Type B pancreatic cell (in vitro differentiated cells): ENCODE results near the gene GRK5. TPM values are rescaled to one million over a fixed set of nuclear protein-coding genes. Genes with fewer than 3 reads are reported as not detected.

ENCODE experiments used
- DNase-seq: peaks from one replicate; pipeline ENCODE4 v3.0.0; 2021; ENCODE audit warnings: mixed read lengths; ENCODE audit not compliant: unreplicated experiment; ENCODE audit errors: extremely low spot score
- H3K27ac Mint-ChIP-seq: 2 replicates; pipeline ENCODE4 v1.8.0; 2021; ENCODE audit warnings: mild to moderate bottlenecking, mixed read lengths
- H3K27me3 Mint-ChIP-seq: 2 replicates; pipeline ENCODE4 v1.8.0; 2021; ENCODE audit warnings: mixed read lengths
- H3K36me3 Mint-ChIP-seq: 2 replicates; pipeline ENCODE4 v1.8.0; 2021; ENCODE audit warnings: mixed read lengths
- H3K4me1 Mint-ChIP-seq: one replicate; pipeline ENCODE4 v1.8.0; 2021; ENCODE audit warnings: mixed read lengths; ENCODE audit not compliant: unreplicated experiment
- H3K4me3 Mint-ChIP-seq: 2 replicates; pipeline ENCODE4 v1.8.0; 2021; ENCODE audit warnings: mild to moderate bottlenecking, mixed read lengths
- H3K9me3 Mint-ChIP-seq: 2 replicates; pipeline ENCODE4 v1.8.0; 2021; ENCODE audit warnings: mixed read lengths
- CTCF ChIP-seq: fragments of 200-600 bp; sonication (generic); conservative IDR thresholded peaks from 2 replicates; pipeline ENCODE4 v1.5.0; 2021; ENCODE audit warnings: antibody characterized with exemption, mild to moderate bottlenecking
- total RNA-seq: library from RNA; stranded (reverse); gene quantifications from 2 replicates; pipeline ENCODE4 v1.2.1, GENCODE V29; 2021; ENCODE audit warnings: low replicate concordance

Gene GRK5
- total RNA-seq, 1 donor from 2014 or later = 24.8 TPM

GRCh38 chr10:119452396-119452795 is 245.0 kb downstream of the GRK5 start:
- Mint-ChIP-seq H3K27ac (no peak overlapping the region), H3K4me1 (peaks cover 6% of the 10 kb centered on the region), H3K36me3 (no peaks in the 10 kb centered on the region), H3K4me3 (no peak overlapping the region), H3K27me3 (no peaks in the 10 kb centered on the region), H3K9me3 (no peaks in the 10 kb centered on the region)
- no peak for TF ChIP-seq CTCF
- no peak for DNase-seq

GRCh38 chr10:119453313-119453712 is 245.9 kb downstream of the GRK5 start:
- DNase-seq = no peak
- no peaks in the 10 kb centered on the region for H3K27me3 Mint-ChIP-seq
- peaks cover 6% of the 10 kb centered on the region for H3K4me1 Mint-ChIP-seq
- no peaks in the 10 kb centered on the region for H3K9me3 Mint-ChIP-seq
- no peak overlapping the region for H3K4me3 Mint-ChIP-seq
- H3K27ac Mint-ChIP-seq = no peak overlapping the region
- no peaks in the 10 kb centered on the region for H3K36me3 Mint-ChIP-seq
- TF ChIP-seq CTCF = no peak

- H3K36me3 Mint-ChIP-seq = no peaks in the 10 kb centered on the region
- no peak overlapping the region for H3K4me3 Mint-ChIP-seq
- TF ChIP-seq CTCF = no peak
- peaks cover 6% of the 10 kb centered on the region for H3K4me1 Mint-ChIP-seq
- no peaks in the 10 kb centered on the region for H3K9me3 Mint-ChIP-seq
- H3K27ac Mint-ChIP-seq = no peak overlapping the region
- H3K27me3 Mint-ChIP-seq = no peaks in the 10 kb centered on the region
- DNase-seq = no peak
These were observed 246.9 kb downstream of the GRK5 start for GRCh38 chr10:119454316-119454715.

GRCh38 chr10:119454990-119455389 is 247.6 kb downstream of the GRK5 start:
- Mint-ChIP-seq H3K27ac (no peak overlapping the region), H3K4me3 (no peak overlapping the region), H3K36me3 (no peaks in the 10 kb centered on the region)

GRCh38 chr10:119455609-119456434 is 248.5 kb downstream of the GRK5 start:
- no peak overlapping the region for H3K27ac Mint-ChIP-seq
- H3K27me3 Mint-ChIP-seq = no peaks in the 10 kb centered on the region
- DNase-seq = no peak
- no peaks in the 10 kb centered on the region for H3K4me1 Mint-ChIP-seq
- no peak for TF ChIP-seq CTCF
- H3K36me3 Mint-ChIP-seq = no peaks in the 10 kb centered on the region
- no peak overlapping the region for H3K4me3 Mint-ChIP-seq
- H3K9me3 Mint-ChIP-seq = no peaks in the 10 kb centered on the region

More at GRCh38 chr10:119454990-119455389, 247.6 kb downstream of the GRK5 start:
- no peak for DNase-seq
- Mint-ChIP-seq H3K4me1 (peaks cover 4% of the 10 kb centered on the region), H3K27me3 (no peaks in the 10 kb centered on the region), H3K9me3 (no peaks in the 10 kb centered on the region)
- TF ChIP-seq CTCF = no peak
